ENCODE results near the gene MZF1. TPM values are rescaled to one million over a fixed set of nuclear protein-coding genes. Genes with fewer than 3 reads are reported as not detected.

Gene MZF1
- total RNA-seq, 1 experiment from 2014 or later: 18.0 TPM

GRCh38 chr19:58581227-58582141 lies 8.3 kb upstream of the MZF1 start:
- H3F3A ChIP-seq (ENCODE audit: low read length, unreplicated experiment): no peaks in the 10 kb centered on the region
- ChIA-PET POLR2A (ENCODE audit: unreplicated experiment) (no interaction called here), CTCF (interaction anchor here (0.6 kb wide), 1 partner anchor 81 kb away, joined by 3 read pairs; no protein-coding TSS in a partner anchor)
- no peak overlapping the region for H3K9ac ChIP-seq (ENCODE audit: low read length)
- H3K36me3 ChIP-seq (ENCODE audit: low read depth, low read length): peaks cover 2% of the 10 kb centered on the region
- H3K9me3 ChIP-seq (ENCODE audit: low read length): no peaks in the 10 kb centered on the region
- H3K79me2 ChIP-seq (ENCODE audit: low read length): peaks cover 19% of the 10 kb centered on the region; the same call in 1 of the 2 replicates
- no peak overlapping the region for H2AFZ ChIP-seq (ENCODE audit: low read length)
- no peaks in the 10 kb centered on the region for H4K20me1 ChIP-seq (ENCODE audit: low read length)
- DNase-seq (peak; percentile 85), ATAC-seq (peak; percentile 96)
- BruUV-seq (replicated peaks): no TSS peak
- H3K27me3 ChIP-seq (ENCODE audit: low read length): no peaks in the 10 kb centered on the region
- intact Hi-C loops (cut with micrococcal nuclease): no loop called here
- H3K4me3 ChIP-seq (ENCODE audit: low read length): no peak overlapping the region
- no peaks in the 10 kb centered on the region; the same call in 1 of the 2 replicates for H3K4me1 ChIP-seq (ENCODE audit: insufficient read depth, low read length)
- TF ChIP-seq EZH2phosphoT487 (IDR thresholded peaks at IDR 0.05; ENCODE audit: borderline replicate concordance, low read length) (no peak), EZH2 (IDR thresholded peaks at IDR 0.05; ENCODE audit: low read length, unreplicated experiment) (no peak)
- TF ChIP-seq, protein P1, sequence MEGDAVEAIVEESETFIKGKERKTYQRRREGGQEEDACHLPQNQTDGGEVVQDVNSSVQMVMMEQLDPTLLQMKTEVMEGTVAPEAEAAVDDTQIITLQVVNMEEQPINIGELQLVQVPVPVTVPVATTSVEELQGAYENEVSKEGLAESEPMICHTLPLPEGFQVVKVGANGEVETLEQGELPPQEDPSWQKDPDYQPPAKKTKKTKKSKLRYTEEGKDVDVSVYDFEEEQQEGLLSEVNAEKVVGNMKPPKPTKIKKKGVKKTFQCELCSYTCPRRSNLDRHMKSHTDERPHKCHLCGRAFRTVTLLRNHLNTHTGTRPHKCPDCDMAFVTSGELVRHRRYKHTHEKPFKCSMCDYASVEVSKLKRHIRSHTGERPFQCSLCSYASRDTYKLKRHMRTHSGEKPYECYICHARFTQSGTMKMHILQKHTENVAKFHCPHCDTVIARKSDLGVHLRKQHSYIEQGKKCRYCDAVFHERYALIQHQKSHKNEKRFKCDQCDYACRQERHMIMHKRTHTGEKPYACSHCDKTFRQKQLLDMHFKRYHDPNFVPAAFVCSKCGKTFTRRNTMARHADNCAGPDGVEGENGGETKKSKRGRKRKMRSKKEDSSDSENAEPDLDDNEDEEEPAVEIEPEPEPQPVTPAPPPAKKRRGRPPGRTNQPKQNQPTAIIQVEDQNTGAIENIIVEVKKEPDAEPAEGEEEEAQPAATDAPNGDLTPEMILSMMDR (conservative IDR thresholded peaks at IDR 0.05; ENCODE audit: low read depth, low read length): peak; percentile 99
- H3K4me2 ChIP-seq (ENCODE audit: low read length): no peak overlapping the region
- H3K27ac ChIP-seq (ENCODE audit: low read length): no peak overlapping the region
- no peaks in the 10 kb centered on the region for H3K9me2 ChIP-seq (replicated peaks; ENCODE audit: low read length)

GRCh38 chr19:58579473-58580142 lies 6.5 kb upstream of the MZF1 start:
- Histone ChIP-seq H2AFZ (ENCODE audit: low read length) (no peak overlapping the region), H3K79me2 (ENCODE audit: low read length) (peaks cover 22% of the 10 kb centered on the region; the same call in 1 of the 2 replicates), H3K27me3 (ENCODE audit: low read length) (no peaks in the 10 kb centered on the region), H3K9me3 (ENCODE audit: low read length) (no peaks in the 10 kb centered on the region), H3K4me1 (ENCODE audit: insufficient read depth, low read length) (peaks cover 6% of the 10 kb centered on the region), H3F3A (ENCODE audit: low read length, unreplicated experiment) (no peaks in the 10 kb centered on the region), H3K4me2 (ENCODE audit: low read length) (no peak overlapping the region), H3K9ac (ENCODE audit: low read length) (no peak overlapping the region), H3K4me3 (ENCODE audit: low read length) (no peak overlapping the region), H3K27ac (ENCODE audit: low read length) (no peak overlapping the region), H3K36me3 (ENCODE audit: low read depth, low read length) (peaks cover 2% of the 10 kb centered on the region), H4K20me1 (ENCODE audit: low read length) (no peaks in the 10 kb centered on the region), H3K9me2 (replicated peaks; ENCODE audit: low read length) (no peaks in the 10 kb centered on the region)
- CTCF ChIA-PET: no interaction called here
- DNase-seq (no peak), ATAC-seq (no peak)
- no peak for TF ChIP-seq EZH2phosphoT487 (IDR thresholded peaks at IDR 0.05; ENCODE audit: borderline replicate concordance, low read length)
- no peak for TF ChIP-seq EZH2 (IDR thresholded peaks at IDR 0.05; ENCODE audit: low read length, unreplicated experiment)
- TF ChIP-seq, protein P1 (conservative IDR thresholded peaks at IDR 0.05; ENCODE audit: low read depth, low read length): no peak
- POLR2A ChIA-PET (ENCODE audit: unreplicated experiment): no interaction called here
- intact Hi-C loops (cut with micrococcal nuclease): no loop called here
- BruUV-seq (replicated peaks): no TSS peak
